ENCODE data around the gene PTS. TPM values are rescaled to one million over a fixed set of nuclear protein-coding genes. Genes with fewer than 3 reads are reported as not detected.

Gene PTS
- total RNA-seq, 1 experiment from 2014 or later, result 29.3 TPM

GRCh38 chr11:112221274-112221835 is 4.9 kb upstream of the PTS start:
- DNase-seq, result no peak
- CTCF ChIA-PET, result interaction anchor here (1.0 kb wide), 1 partner anchor 59 kb away, joined by 3 read pairs; no protein-coding TSS in a partner anchor
- intact Hi-C loops (cut with micrococcal nuclease; ENCODE audit: unreplicated experiment), result no loop called here

DNA sequence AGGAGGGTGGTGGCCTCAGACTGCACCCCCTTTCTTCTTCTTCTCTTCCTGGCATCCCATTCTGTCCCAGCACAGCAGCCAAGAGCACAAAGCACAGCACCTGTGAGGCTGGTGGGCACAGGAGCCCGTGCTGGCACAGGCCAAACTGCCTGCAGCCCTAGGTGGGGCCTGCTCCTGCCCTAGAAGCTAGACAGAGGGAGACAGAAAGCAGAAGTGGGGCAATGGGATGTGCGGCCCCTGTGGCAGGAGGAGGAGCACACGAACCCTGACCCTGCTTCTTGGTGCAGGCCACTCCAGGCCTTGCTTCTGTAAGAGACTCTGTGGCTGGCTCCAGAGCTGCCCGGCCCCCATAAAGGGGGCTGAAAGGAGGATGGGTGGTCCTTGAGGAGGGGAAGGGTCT is 3.9 kb upstream of the PTS start:
- no peak for DNase-seq
- H3K4me1 Mint-ChIP-seq (ENCODE audit: low read depth, unreplicated experiment), result peaks cover 3% of the 10 kb centered on the region
- intact Hi-C loops (cut with micrococcal nuclease; ENCODE audit: unreplicated experiment), result no loop called here
- no peak overlapping the region for H3K4me3 Mint-ChIP-seq (ENCODE audit: low read depth, unreplicated experiment)
- H3K9me3 Mint-ChIP-seq (ENCODE audit: low read depth, unreplicated experiment), result no peaks in the 10 kb centered on the region
- H3K36me3 Mint-ChIP-seq (ENCODE audit: insufficient read depth, unreplicated experiment), result peaks cover 16% of the 10 kb centered on the region
- CTCF ChIA-PET, result no interaction called here
- no peaks in the 10 kb centered on the region for H3K27me3 Mint-ChIP-seq (ENCODE audit: unreplicated experiment)
- no TSS peak for BruUV-seq (replicated peaks)
- H3K27ac Mint-ChIP-seq (ENCODE audit: unreplicated experiment), result no peak overlapping the region
- TF ChIP-seq, protein P1, sequence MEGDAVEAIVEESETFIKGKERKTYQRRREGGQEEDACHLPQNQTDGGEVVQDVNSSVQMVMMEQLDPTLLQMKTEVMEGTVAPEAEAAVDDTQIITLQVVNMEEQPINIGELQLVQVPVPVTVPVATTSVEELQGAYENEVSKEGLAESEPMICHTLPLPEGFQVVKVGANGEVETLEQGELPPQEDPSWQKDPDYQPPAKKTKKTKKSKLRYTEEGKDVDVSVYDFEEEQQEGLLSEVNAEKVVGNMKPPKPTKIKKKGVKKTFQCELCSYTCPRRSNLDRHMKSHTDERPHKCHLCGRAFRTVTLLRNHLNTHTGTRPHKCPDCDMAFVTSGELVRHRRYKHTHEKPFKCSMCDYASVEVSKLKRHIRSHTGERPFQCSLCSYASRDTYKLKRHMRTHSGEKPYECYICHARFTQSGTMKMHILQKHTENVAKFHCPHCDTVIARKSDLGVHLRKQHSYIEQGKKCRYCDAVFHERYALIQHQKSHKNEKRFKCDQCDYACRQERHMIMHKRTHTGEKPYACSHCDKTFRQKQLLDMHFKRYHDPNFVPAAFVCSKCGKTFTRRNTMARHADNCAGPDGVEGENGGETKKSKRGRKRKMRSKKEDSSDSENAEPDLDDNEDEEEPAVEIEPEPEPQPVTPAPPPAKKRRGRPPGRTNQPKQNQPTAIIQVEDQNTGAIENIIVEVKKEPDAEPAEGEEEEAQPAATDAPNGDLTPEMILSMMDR (IDR thresholded peaks at IDR 0.05; ENCODE audit: unreplicated experiment), result no peak

More at GRCh38 chr11:112221274-112221835, 4.9 kb upstream of the PTS start:
- no peaks in the 10 kb centered on the region for H3K9me3 Mint-ChIP-seq (ENCODE audit: low read depth, unreplicated experiment)
- peaks cover 3% of the 10 kb centered on the region for H3K4me1 Mint-ChIP-seq (ENCODE audit: low read depth, unreplicated experiment)
- no peak overlapping the region for H3K4me3 Mint-ChIP-seq (ENCODE audit: low read depth, unreplicated experiment)
- BruUV-seq (replicated peaks), result no TSS peak
- TF ChIP-seq, protein P1 (IDR thresholded peaks at IDR 0.05; ENCODE audit: unreplicated experiment), result no peak
- peaks cover 7% of the 10 kb centered on the region for H3K36me3 Mint-ChIP-seq (ENCODE audit: insufficient read depth, unreplicated experiment)
- no peaks in the 10 kb centered on the region for H3K27me3 Mint-ChIP-seq (ENCODE audit: unreplicated experiment)
- no peak overlapping the region for H3K27ac Mint-ChIP-seq (ENCODE audit: unreplicated experiment)

DNA sequence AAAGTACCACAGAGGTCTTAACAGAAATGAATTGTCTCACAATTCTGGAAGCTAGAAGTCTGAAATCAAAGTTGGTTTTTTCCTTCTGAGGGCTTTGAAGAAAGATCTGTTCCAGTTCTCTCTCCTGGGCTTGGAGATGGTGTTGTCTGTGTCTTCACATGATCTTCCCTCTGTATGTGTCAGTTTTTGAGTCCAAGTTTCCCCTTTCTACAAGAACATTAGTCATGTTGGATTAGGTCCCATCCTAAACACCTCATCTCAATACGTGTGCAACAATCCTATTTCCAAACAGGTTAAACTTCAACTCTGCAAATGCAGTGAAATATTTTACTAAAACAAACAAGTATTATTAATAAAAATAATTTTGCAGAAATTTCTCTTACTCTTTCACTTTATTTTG is 3.1 kb upstream of the PTS start:
- intact Hi-C loops (cut with micrococcal nuclease; ENCODE audit: unreplicated experiment), result no loop called here
- Mint-ChIP-seq H3K4me3 (ENCODE audit: low read depth, unreplicated experiment) (no peak overlapping the region), H3K27me3 (ENCODE audit: unreplicated experiment) (no peaks in the 10 kb centered on the region), H3K9me3 (ENCODE audit: low read depth, unreplicated experiment) (no peaks in the 10 kb centered on the region), H3K4me1 (ENCODE audit: low read depth, unreplicated experiment) (peaks cover 8% of the 10 kb centered on the region), H3K27ac (ENCODE audit: unreplicated experiment) (no peak overlapping the region), H3K36me3 (ENCODE audit: insufficient read depth, unreplicated experiment) (peaks cover 21% of the 10 kb centered on the region)
- TF ChIP-seq, protein P1 (IDR thresholded peaks at IDR 0.05; ENCODE audit: unreplicated experiment), result no peak
- CTCF ChIA-PET, result interaction anchor here (0.6 kb wide), 1 partner anchor 57 kb away, joined by 4 read pairs; no protein-coding TSS in a partner anchor
- DNase-seq, result no peak
- BruUV-seq (replicated peaks), result no TSS peak

GRCh38 chr11:112223754-112224532 is 2.3 kb upstream of the PTS start:
- DNase-seq, result no peak
- CTCF ChIA-PET, result interaction anchor here (0.6 kb wide), 1 partner anchor 57 kb away, joined by 4 read pairs; no protein-coding TSS in a partner anchor
- BruUV-seq (replicated peaks), result no TSS peak
- peaks cover 30% of the 10 kb centered on the region for H3K36me3 Mint-ChIP-seq (ENCODE audit: insufficient read depth, unreplicated experiment)
- TF ChIP-seq, protein P1 (IDR thresholded peaks at IDR 0.05; ENCODE audit: unreplicated experiment), result no peak
- no peaks in the 10 kb centered on the region for H3K9me3 Mint-ChIP-seq (ENCODE audit: low read depth, unreplicated experiment)
- no peak overlapping the region for H3K27ac Mint-ChIP-seq (ENCODE audit: unreplicated experiment)
- no peak overlapping the region for H3K4me3 Mint-ChIP-seq (ENCODE audit: low read depth, unreplicated experiment)
- no peaks in the 10 kb centered on the region for H3K27me3 Mint-ChIP-seq (ENCODE audit: unreplicated experiment)
- H3K4me1 Mint-ChIP-seq (ENCODE audit: low read depth, unreplicated experiment), result peaks cover 8% of the 10 kb centered on the region
- intact Hi-C loops (cut with micrococcal nuclease; ENCODE audit: unreplicated experiment), result no loop called here

All from Calu3 (cell line).